Measurements from ENCODE around the gene AIG1.

GRCh38 chr6:143074670-143075318, 14.1 kb downstream of the AIG1 start:
- TF ChIP-seq, protein P1, sequence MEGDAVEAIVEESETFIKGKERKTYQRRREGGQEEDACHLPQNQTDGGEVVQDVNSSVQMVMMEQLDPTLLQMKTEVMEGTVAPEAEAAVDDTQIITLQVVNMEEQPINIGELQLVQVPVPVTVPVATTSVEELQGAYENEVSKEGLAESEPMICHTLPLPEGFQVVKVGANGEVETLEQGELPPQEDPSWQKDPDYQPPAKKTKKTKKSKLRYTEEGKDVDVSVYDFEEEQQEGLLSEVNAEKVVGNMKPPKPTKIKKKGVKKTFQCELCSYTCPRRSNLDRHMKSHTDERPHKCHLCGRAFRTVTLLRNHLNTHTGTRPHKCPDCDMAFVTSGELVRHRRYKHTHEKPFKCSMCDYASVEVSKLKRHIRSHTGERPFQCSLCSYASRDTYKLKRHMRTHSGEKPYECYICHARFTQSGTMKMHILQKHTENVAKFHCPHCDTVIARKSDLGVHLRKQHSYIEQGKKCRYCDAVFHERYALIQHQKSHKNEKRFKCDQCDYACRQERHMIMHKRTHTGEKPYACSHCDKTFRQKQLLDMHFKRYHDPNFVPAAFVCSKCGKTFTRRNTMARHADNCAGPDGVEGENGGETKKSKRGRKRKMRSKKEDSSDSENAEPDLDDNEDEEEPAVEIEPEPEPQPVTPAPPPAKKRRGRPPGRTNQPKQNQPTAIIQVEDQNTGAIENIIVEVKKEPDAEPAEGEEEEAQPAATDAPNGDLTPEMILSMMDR (IDR thresholded peaks at IDR 0.05) = no peak
- no peak for TF ChIP-seq POLR2A (IDR thresholded peaks at IDR 0.05)

Data from adrenal gland (tissue), 5 donors.